Measurements from ENCODE around the gene PMEPA1.

Gene PMEPA1

GRCh38 chr20:57622579-57623381 lies 87.0 kb downstream of the PMEPA1 start:
- ChIA-PET CTCF (interaction anchor here (0.6 to 0.9 kb wide), 4 partner anchors 25 to 465 kb away, joined by 3 to 4 read pairs (median 4); no protein-coding TSS in a partner anchor), POLR2A (no interaction called here)
- peak; percentile 71 for DNase-seq (ENCODE audit: extremely low spot score)

DNA sequence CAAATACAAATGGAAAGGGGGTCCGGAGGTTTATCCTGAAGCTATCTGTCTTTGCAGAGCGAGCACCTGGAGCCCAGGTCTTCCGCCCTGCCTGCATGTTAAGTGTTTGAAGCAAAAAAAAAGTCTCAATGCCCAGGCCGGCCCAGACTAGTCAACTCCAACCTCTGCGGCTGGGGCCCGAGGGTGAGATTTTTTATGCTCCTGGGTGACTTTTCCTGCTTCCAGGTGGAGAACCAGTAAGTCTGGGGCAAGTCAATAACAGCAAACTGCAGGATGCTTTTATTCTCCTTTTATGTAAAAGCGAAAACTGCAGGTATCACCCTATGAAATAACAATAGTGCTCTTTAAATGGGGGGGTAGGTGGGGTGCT lies 87.6 kb downstream of the PMEPA1 start:
- ChIA-PET POLR2A (no interaction called here), CTCF (interaction anchor here (0.9 kb wide), 1 partner anchor 32 kb away, joined by 3 read pairs; no protein-coding TSS in a partner anchor)
- TF ChIP-seq TARDBP (IDR thresholded peaks at IDR 0.05): no peak
- TF ChIP-seq FOXA1 (IDR thresholded peaks at IDR 0.05): no peak
- TF ChIP-seq NFRKB (IDR thresholded peaks at IDR 0.05): no peak
- TF ChIP-seq LEF1 (IDR thresholded peaks at IDR 0.05; ENCODE audit: borderline replicate concordance): no peak
- TF ChIP-seq ARNT (IDR thresholded peaks at IDR 0.05): no peak
- no peak for TF ChIP-seq CTBP1 (IDR thresholded peaks at IDR 0.05; ENCODE audit: borderline replicate concordance)
- no peak for TF ChIP-seq SP1 (IDR thresholded peaks at IDR 0.05)
- TF ChIP-seq, protein P1, sequence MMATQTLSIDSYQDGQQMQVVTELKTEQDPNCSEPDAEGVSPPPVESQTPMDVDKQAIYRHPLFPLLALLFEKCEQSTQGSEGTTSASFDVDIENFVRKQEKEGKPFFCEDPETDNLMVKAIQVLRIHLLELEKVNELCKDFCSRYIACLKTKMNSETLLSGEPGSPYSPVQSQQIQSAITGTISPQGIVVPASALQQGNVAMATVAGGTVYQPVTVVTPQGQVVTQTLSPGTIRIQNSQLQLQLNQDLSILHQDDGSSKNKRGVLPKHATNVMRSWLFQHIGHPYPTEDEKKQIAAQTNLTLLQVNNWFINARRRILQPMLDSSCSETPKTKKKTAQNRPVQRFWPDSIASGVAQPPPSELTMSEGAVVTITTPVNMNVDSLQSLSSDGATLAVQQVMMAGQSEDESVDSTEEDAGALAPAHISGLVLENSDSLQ (IDR thresholded peaks at IDR 0.05): no peak
- no peak for TF ChIP-seq ELF4 (IDR thresholded peaks at IDR 0.05)
- TF ChIP-seq HDGF (IDR thresholded peaks at IDR 0.05; ENCODE audit: borderline replicate concordance): no peak
- TF ChIP-seq L3MBTL2 (conservative IDR thresholded peaks at IDR 0.05): no peak
- TF ChIP-seq FOXK2 (IDR thresholded peaks at IDR 0.05): no peak
- TF ChIP-seq BHLHE40 (IDR thresholded peaks at IDR 0.05; ENCODE audit: borderline replicate concordance): no peak
- TF ChIP-seq FOXM1 (IDR thresholded peaks at IDR 0.05; ENCODE audit: borderline replicate concordance): no peak
- no peak for TF ChIP-seq ZNF384 (IDR thresholded peaks at IDR 0.05)
- TF ChIP-seq SUZ12 (IDR thresholded peaks at IDR 0.05): no peak

More at GRCh38 chr20:57622579-57623381, 87.0 kb downstream of the PMEPA1 start:
- TF ChIP-seq FOXK2 (IDR thresholded peaks at IDR 0.05): no peak
- no peak for TF ChIP-seq NFRKB (IDR thresholded peaks at IDR 0.05)
- TF ChIP-seq LEF1 (IDR thresholded peaks at IDR 0.05; ENCODE audit: borderline replicate concordance): no peak
- TF ChIP-seq SP1 (IDR thresholded peaks at IDR 0.05): no peak
- TF ChIP-seq FOXM1 (IDR thresholded peaks at IDR 0.05; ENCODE audit: borderline replicate concordance): no peak
- no peak for TF ChIP-seq ELF4 (IDR thresholded peaks at IDR 0.05)
- TF ChIP-seq CTBP1 (IDR thresholded peaks at IDR 0.05; ENCODE audit: borderline replicate concordance): no peak
- TF ChIP-seq L3MBTL2 (conservative IDR thresholded peaks at IDR 0.05): no peak
- no peak for TF ChIP-seq ARNT (IDR thresholded peaks at IDR 0.05)
- TF ChIP-seq FOXA1 (IDR thresholded peaks at IDR 0.05): no peak
- TF ChIP-seq ZNF384 (IDR thresholded peaks at IDR 0.05): no peak
- no peak for TF ChIP-seq TARDBP (IDR thresholded peaks at IDR 0.05)
- TF ChIP-seq BHLHE40 (IDR thresholded peaks at IDR 0.05; ENCODE audit: borderline replicate concordance): no peak
- TF ChIP-seq SUZ12 (IDR thresholded peaks at IDR 0.05): no peak
- TF ChIP-seq HDGF (IDR thresholded peaks at IDR 0.05; ENCODE audit: borderline replicate concordance): no peak
- TF ChIP-seq, protein P1 (IDR thresholded peaks at IDR 0.05): no peak

GRCh38 chr20:57621421-57622200 lies 88.2 kb downstream of the PMEPA1 start:
- no peak for DNase-seq (ENCODE audit: extremely low spot score)
- POLR2A ChIA-PET: no interaction called here
- no peak for TF ChIP-seq LEF1 (IDR thresholded peaks at IDR 0.05; ENCODE audit: borderline replicate concordance)
- no peak for TF ChIP-seq L3MBTL2 (conservative IDR thresholded peaks at IDR 0.05)
- no peak for TF ChIP-seq ARNT (IDR thresholded peaks at IDR 0.05)
- TF ChIP-seq NFRKB (IDR thresholded peaks at IDR 0.05): no peak
- TF ChIP-seq ZNF384 (IDR thresholded peaks at IDR 0.05): no peak
- TF ChIP-seq SP1 (IDR thresholded peaks at IDR 0.05): no peak
- no peak for TF ChIP-seq CTBP1 (IDR thresholded peaks at IDR 0.05; ENCODE audit: borderline replicate concordance)
- no peak for TF ChIP-seq ELF4 (IDR thresholded peaks at IDR 0.05)
- TF ChIP-seq TARDBP (IDR thresholded peaks at IDR 0.05): no peak
- no peak for TF ChIP-seq BHLHE40 (IDR thresholded peaks at IDR 0.05; ENCODE audit: borderline replicate concordance)
- TF ChIP-seq SUZ12 (IDR thresholded peaks at IDR 0.05): no peak
- TF ChIP-seq, protein P1 (IDR thresholded peaks at IDR 0.05): no peak
- TF ChIP-seq HDGF (IDR thresholded peaks at IDR 0.05; ENCODE audit: borderline replicate concordance): no peak
- CTCF ChIA-PET: no interaction called here

More for the DNA sequence above, 87.6 kb downstream of the PMEPA1 start:
- DNase-seq (ENCODE audit: extremely low spot score): no peak

DNA sequence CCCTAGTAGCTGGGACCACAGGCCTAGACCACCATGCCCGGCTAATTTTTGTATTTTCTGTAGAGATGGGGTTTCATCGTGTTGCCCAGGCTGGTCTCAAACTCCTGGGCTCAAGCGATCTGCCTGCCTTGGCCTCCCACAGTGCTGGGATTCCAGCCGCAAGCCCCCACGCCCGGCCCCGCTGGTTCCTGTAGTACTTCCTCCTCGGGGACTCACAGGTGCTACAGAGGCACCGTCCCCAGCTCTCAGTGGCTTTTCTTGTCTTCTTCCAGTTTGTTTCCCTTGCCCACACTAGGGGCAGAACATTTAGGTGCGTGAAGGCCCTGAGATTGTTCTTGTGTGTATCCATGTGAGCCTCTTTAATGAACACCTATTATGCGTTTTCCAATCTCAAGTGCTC lies 88.8 kb downstream of the PMEPA1 start:
- POLR2A ChIA-PET: no interaction called here
- no peak for DNase-seq (ENCODE audit: extremely low spot score)
- TF ChIP-seq SP1 (IDR thresholded peaks at IDR 0.05): no peak
- no peak for TF ChIP-seq BHLHE40 (IDR thresholded peaks at IDR 0.05; ENCODE audit: borderline replicate concordance)
- TF ChIP-seq ARNT (IDR thresholded peaks at IDR 0.05): no peak
- CTCF ChIA-PET: no interaction called here

DNA sequence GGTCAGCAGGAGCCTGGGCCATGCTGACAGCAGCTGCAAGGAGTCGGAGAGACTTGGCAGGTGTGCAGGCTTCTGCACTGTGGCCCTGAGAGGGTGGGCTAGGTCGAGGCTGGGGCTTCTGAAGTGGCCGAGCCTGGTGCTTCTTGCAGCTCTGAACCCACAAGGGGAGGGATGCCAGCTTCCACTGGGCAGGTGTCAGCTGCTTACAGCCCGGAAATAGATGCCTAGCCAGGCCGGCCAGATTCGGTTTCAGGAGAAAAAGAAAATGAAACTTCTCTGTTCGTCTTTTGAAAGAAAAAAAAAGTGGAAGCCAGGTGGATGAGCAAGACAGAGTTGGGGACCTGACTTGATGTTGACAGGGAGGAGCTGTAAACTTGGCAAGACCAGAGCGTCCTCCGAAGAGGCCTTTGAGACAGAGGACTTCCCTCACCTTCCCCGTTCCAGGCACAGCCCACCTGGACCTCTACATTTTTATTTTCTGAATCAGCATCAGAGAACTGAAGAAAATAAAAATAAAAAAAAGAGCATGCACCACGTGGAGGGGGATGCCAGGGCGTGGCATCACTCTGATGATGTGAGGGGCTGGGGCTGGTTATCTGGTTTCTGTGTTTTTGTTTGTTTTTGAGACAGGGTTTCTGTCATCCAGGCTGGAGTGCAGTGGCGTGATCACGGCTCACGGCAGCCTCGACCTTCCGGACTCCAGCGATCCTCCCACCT lies 89.4 kb downstream of the PMEPA1 start, which contains the start of gene ZBP1:
TSS of gene ZBP1 (minus strand) at position 153 of the 717 bp plus-strand sequence. CDS start at position 22, 131 bp downstream.
- ChIA-PET CTCF (no interaction called here), POLR2A (no interaction called here)
- TF ChIP-seq L3MBTL2 (conservative IDR thresholded peaks at IDR 0.05) (no peak), HDGF (IDR thresholded peaks at IDR 0.05; ENCODE audit: borderline replicate concordance) (no peak), ARNT (IDR thresholded peaks at IDR 0.05) (no peak), FOXM1 (IDR thresholded peaks at IDR 0.05; ENCODE audit: borderline replicate concordance) (no peak), NFRKB (IDR thresholded peaks at IDR 0.05) (no peak), TARDBP (IDR thresholded peaks at IDR 0.05) (no peak), CTBP1 (IDR thresholded peaks at IDR 0.05; ENCODE audit: borderline replicate concordance) (no peak), ELF4 (IDR thresholded peaks at IDR 0.05) (no peak)
- TF ChIP-seq, protein P1 (IDR thresholded peaks at IDR 0.05): no peak
- DNase-seq (ENCODE audit: extremely low spot score): no peak

All from HEK293T (cell line).